Progenitor cell of endocrine pancreas (in vitro differentiated cells): Measurements from ENCODE around the gene ARHGAP15. TPM values are rescaled to one million over a fixed set of nuclear protein-coding genes. Genes with fewer than 3 reads are reported as not detected.

ENCODE experiments used
- DNase-seq: peaks from one replicate; pipeline ENCODE4 v3.0.0; 2021; ENCODE audit warnings: low spot score; ENCODE audit not compliant: unreplicated experiment
- H3K27ac Mint-ChIP-seq: 2 replicates; pipeline ENCODE4 v1.8.0; 2021; ENCODE audit warnings: mild to moderate bottlenecking, moderate library complexity, mixed read lengths
- H3K27me3 Mint-ChIP-seq: 2 replicates; pipeline ENCODE4 v1.8.0; 2021; ENCODE audit warnings: mixed read lengths
- H3K36me3 Mint-ChIP-seq: 2 replicates; pipeline ENCODE4 v1.8.0; 2022; ENCODE audit warnings: mixed read lengths; ENCODE audit not compliant: insufficient read depth
- H3K4me1 Mint-ChIP-seq: 2 replicates; pipeline ENCODE4 v1.8.0; 2021; ENCODE audit warnings: low read depth, mixed read lengths
- H3K4me3 Mint-ChIP-seq: 2 replicates; pipeline ENCODE4 v1.8.0; 2021; ENCODE audit warnings: low read depth, mild to moderate bottlenecking, moderate library complexity, mixed read lengths
- H3K9me3 Mint-ChIP-seq: 2 replicates; pipeline ENCODE4 v1.8.0; 2021; ENCODE audit warnings: low read depth, mixed read lengths
- CTCF ChIP-seq: fragments of 200-600 bp; sonication (generic); IDR thresholded peaks from one replicate; pipeline ENCODE4 v1.5.0; 2021; ENCODE audit warnings: antibody characterized with exemption, mild to moderate bottlenecking; ENCODE audit not compliant: unreplicated experiment
- total RNA-seq: library from RNA; stranded (reverse); gene quantifications from 2 replicates; pipeline ENCODE4 v1.2.1, GENCODE V29; 2021

The ARHGAP15 gene
- total RNA-seq, 1 donor from 2014 or later = not detected

DNA sequence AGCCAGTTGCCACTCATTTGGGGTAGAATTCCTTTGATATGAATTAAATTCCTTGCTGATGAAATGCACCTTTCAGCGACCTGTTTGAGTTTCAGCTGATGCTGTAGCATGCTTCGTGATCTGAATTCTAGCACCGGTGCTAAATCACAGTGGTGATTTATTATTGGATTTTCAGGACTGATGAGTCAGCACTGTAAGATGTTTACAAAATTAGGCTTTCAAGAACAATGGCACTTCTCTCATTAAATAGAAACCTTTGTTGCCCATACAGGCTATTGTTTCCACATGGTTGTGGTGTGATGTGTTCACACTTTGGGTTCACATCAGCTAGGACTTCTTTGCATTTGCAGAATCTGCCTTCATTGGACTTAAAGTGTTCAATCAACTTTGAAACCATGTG lies 687.7 kb downstream of the ARHGAP15 start:
- H3K4me3 Mint-ChIP-seq = no peak overlapping the region
- no peak for DNase-seq
- no peak for TF ChIP-seq CTCF
- peaks cover 21% of the 10 kb centered on the region for H3K27me3 Mint-ChIP-seq
- H3K36me3 Mint-ChIP-seq = no peaks in the 10 kb centered on the region
- H3K4me1 Mint-ChIP-seq = no peaks in the 10 kb centered on the region
- no peak overlapping the region for H3K27ac Mint-ChIP-seq
- H3K9me3 Mint-ChIP-seq = peaks cover under 1% of the 10 kb centered on the region
